Duodenal mucosa (tissue), 2 donors: ENCODE measurements around the gene CENPF.
"Not testable (repeated sequence)": the region's sequence is repeated elsewhere in the genome, so short reads cannot be mapped to it uniquely, and the experiment has no call there.

Experiments
- H3K27ac ChIP-seq: one replicate; pipeline ENCODE4 v1.7.0; 2013; ENCODE audit warnings: low read depth, low read length
- H3K27me3 ChIP-seq, 2 donors: one replicate each; pipeline ENCODE4 v1.7.0; 2013; ENCODE audit warnings: low read length in 2 of 2, control low read depth in 1 of 2; ENCODE audit not compliant: insufficient read depth in 2 of 2, control insufficient read depth in 1 of 2
- H3K36me3 ChIP-seq, 2 donors: one replicate each; pipeline ENCODE4 v1.7.0; 2013; ENCODE audit warnings: low read length in 2 of 2, control low read depth in 1 of 2; ENCODE audit not compliant: insufficient read depth in 2 of 2, control insufficient read depth in 1 of 2
- H3K4me1 ChIP-seq, 2 donors: one replicate each; pipeline ENCODE4 v1.7.0; 2013; ENCODE audit warnings: low read length in 2 of 2, control low read depth in 1 of 2; ENCODE audit not compliant: insufficient read depth in 2 of 2, control insufficient read depth in 1 of 2
- H3K4me3 ChIP-seq, 2 donors: one replicate each; pipeline ENCODE4 v1.7.0; 2013; ENCODE audit warnings: low read length in 2 of 2, low read depth in 1 of 2
- H3K9ac ChIP-seq, 2 donors: one replicate each; pipeline ENCODE4 v1.7.0; 2013; ENCODE audit warnings: low read length in 2 of 2, low read depth in 1 of 2
- H3K9me3 ChIP-seq, 2 donors: one replicate each; pipeline ENCODE4 v1.7.0; 2013; ENCODE audit warnings: low read length in 2 of 2, control low read depth in 1 of 2; ENCODE audit not compliant: control insufficient read depth in 1 of 2

The CENPF gene

DNA sequence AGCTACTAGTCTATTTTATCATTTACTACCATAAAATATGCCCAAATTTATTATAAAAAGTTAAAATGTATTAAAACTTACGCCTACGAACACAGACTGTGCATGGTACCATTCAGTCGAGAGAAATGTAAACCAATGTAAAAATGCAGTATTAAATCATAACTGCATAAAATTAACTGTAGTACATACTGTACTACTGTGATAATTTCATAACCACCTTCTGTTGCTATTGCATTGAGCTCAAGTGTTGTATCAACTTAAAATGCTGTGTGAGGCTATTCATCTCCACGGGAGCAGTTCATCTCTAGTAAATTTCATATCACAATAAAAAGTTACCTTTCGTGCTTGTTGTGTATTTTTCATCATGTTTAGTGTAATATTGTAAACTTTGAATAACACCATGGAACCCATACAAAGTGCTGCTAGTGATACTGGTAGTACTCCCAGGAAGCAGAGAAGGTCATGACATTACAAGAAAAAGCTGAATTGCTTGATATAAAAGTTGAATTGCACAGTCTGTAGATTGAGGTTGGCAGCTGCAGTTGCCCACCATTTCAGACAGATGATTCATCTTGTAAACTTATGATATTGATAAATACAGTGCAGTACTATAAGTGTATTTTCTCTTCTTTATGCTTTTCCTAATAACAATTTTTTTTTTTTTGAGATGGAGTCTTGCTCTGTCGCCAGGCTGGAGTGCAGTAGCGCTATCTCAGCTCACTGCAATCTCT, 19.0 kb upstream of the CENPF start:
- no peaks in the 10 kb centered on the region for H3K27me3 ChIP-seq
- no peak overlapping the region for H3K4me3 ChIP-seq
- H3K9ac ChIP-seq = no peak overlapping the region
- no peak overlapping the region for H3K27ac ChIP-seq
- no peaks in the 10 kb centered on the region for H3K4me1 ChIP-seq
- no peaks in the 10 kb centered on the region for H3K36me3 ChIP-seq
- H3K9me3 ChIP-seq = no peaks in the 10 kb centered on the region

DNA sequence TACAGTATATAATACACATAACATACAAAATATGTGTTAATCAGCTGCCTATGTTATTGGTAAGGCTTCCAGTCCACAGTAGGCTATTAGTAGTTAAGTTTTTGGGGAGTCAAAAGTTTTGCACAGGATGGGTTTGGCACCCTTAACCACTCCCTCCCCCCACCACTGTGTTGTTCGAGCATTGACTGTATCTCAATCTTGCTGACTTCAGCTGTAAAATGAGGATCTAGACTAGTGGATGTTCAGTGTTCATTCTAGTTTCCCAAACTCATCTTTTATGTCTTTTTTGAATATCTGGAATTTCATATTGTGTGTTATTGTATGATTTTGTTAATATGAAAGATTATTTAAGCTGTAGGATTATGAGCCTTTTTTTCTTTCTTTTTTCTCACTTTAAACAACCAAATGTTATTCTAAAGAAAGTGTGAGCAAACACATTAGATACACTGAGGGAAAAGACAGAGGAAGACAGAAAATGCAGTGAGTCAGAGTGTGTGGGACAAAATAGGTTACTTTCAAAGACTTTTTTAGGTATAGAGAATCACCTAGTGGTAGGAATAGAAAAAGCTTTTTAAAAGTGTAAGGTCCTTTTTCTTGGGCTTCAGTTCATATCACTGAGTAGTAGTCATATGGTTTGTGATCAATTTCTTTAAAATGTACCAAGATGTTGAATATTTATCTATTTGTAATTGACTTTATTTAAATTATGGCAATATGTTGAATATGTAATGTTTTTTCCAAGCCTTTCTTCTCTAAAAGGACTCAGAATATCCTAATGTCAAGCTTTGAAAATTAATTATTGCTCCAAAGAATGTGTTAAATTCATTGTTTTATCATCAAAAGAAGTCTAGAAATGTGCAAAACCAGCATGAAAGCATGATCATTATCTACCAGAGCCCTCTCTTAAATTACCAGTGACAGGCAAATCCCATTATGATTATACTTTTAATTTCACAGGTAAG, 17.9 kb upstream of the CENPF start:
- H3K27me3 ChIP-seq = no peaks in the 10 kb centered on the region
- H3K9ac ChIP-seq = no peak overlapping the region
- no peaks in the 10 kb centered on the region for H3K36me3 ChIP-seq
- no peak overlapping the region for H3K4me3 ChIP-seq
- H3K27ac ChIP-seq = no peak overlapping the region
- H3K4me1 ChIP-seq = no peaks in the 10 kb centered on the region
- no peaks in the 10 kb centered on the region for H3K9me3 ChIP-seq

DNA sequence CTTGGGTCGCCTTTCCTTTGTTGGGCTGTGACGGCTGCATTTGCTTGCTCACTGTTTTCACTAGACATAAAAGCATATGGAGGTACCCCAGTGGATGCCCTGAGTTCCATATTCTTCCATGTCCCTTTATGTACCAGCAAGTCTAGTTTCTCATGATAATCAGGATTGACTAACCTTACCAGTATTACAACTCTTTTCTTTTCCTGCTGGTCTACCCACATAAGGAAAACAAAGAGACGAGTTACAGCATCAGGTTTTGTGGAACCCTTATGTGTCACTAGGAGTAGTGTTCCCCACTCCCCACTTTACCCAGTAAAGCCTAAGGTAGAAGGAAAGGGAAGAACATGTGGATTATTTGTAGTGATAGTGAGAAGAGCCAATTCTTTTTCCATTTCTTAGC, 16.4 kb upstream of the CENPF start:
- Histone ChIP-seq H3K9me3 (no peaks in the 10 kb centered on the region), H3K27ac (no peak overlapping the region), H3K27me3 (no peaks in the 10 kb centered on the region), H3K9ac (no peak overlapping the region), H3K36me3 (no peaks in the 10 kb centered on the region), H3K4me1 (no peaks in the 10 kb centered on the region), H3K4me3 (no peak overlapping the region)

DNA sequence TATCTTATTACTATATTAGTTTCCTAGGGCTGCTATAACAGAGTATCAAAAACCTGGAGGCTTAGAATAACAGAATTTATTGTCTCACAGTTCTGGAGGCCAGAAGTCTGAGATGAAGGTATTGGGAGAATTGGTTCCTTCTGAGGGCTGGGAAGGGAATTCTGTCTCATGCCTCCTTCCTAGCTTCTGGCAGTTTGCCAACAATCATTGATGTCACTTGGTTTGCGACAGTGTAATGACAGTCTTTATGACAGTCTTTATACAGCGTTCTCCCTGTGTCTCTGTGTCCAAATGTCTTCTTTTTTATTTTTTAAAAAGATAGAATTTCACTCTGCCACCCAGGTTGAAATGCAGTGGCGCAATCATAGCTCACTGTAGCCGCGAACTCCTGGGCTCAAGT, 15.8 kb upstream of the CENPF start:
- Histone ChIP-seq H3K36me3 (no peaks in the 10 kb centered on the region), H3K27ac (no peak overlapping the region)

DNA sequence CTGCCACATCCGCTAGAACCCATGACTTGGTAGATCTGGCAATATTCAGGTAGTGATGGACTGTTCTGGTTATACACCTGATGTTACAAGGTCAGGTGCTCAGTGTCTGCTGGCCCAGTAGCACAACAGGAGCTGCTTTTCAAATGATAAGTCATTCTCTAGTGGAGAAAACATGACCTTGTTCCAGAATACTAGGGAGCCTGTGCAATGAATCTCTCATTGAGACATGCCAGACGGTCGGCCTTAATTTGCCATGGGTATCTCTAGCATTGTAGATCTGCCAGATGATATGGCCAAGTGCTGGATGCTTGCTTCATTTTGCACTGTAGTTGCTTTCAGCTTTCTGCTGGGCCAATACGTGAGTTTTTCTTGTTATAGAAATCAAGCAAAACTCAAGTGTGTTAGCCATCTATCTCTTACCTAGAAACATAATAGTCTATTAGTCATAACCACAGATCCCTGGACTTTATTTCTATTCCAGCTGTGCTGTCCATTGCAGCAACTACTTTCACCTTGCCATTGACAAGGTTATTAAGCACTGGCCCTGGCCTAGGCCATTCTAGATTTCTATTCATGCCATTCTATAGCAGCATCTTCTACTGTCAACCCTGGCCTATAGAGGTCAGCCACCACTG, 13.9 kb upstream of the CENPF start:
- H3K27me3 ChIP-seq = no peaks in the 10 kb centered on the region

More for the DNA sequence above, 15.8 kb upstream of the CENPF start:
- no peak overlapping the region for H3K4me3 ChIP-seq
- no peaks in the 10 kb centered on the region for H3K4me1 ChIP-seq
- H3K27me3 ChIP-seq = no peaks in the 10 kb centered on the region
- H3K9ac ChIP-seq = no peak overlapping the region
- no peaks in the 10 kb centered on the region for H3K9me3 ChIP-seq

DNA sequence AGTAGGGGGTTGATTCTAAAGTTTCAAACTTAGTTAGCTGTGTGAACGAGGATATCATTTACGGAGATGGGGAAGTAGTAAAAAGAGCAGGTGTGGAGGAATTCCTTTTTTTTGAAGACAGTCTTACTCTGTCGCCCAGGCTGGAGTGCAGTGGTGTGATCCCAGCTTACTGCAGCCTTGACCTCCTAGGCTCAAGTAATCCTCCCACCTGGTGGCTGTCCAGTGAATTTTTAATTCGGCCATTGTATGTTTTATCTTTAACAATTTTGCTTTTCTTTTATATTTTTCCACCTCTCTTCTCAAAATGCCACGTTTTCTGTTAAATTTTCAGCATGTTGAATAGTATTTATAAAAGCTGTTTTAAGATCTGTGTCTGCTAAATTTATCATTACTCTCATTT, 12.3 kb upstream of the CENPF start:
- no peaks in the 10 kb centered on the region for H3K27me3 ChIP-seq
- H3K36me3 ChIP-seq = no peaks in the 10 kb centered on the region
- no peak overlapping the region for H3K27ac ChIP-seq
- H3K4me1 ChIP-seq = no peaks in the 10 kb centered on the region
- H3K4me3 ChIP-seq = no peak overlapping the region
- no peak overlapping the region for H3K9ac ChIP-seq
- no peaks in the 10 kb centered on the region for H3K9me3 ChIP-seq

More for the DNA sequence above, 13.9 kb upstream of the CENPF start:
- H3K27ac ChIP-seq = no peak overlapping the region
- H3K36me3 ChIP-seq = no peaks in the 10 kb centered on the region
- H3K4me3 ChIP-seq = no peak overlapping the region
- no peaks in the 10 kb centered on the region for H3K9me3 ChIP-seq
- H3K4me1 ChIP-seq = no peaks in the 10 kb centered on the region
- H3K9ac ChIP-seq = no peak overlapping the region

DNA sequence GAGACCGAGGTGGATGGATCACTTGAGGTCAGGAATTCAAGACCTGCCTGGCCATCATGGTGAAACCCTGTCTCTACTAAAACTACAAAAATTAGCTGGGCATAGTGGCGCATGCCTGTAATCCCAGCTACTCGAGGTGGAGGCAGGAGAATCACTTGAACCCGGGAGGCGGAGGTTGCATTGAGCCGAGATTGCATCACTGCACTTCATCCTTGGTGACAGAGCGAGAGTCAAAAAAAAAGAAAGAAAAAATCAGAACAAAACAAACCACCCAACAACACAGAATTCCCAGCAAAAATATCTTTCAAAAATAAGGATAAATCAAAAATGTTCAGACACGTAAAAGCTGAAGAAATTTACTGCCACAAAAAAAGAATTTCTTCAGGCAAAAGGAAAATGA, 11.1 kb upstream of the CENPF start:
- not testable (repeated sequence) for H3K9me3 ChIP-seq, H3K27me3 ChIP-seq, H3K36me3 ChIP-seq, H3K27ac ChIP-seq, H3K4me1 ChIP-seq, H3K4me3 ChIP-seq, H3K9ac ChIP-seq

DNA sequence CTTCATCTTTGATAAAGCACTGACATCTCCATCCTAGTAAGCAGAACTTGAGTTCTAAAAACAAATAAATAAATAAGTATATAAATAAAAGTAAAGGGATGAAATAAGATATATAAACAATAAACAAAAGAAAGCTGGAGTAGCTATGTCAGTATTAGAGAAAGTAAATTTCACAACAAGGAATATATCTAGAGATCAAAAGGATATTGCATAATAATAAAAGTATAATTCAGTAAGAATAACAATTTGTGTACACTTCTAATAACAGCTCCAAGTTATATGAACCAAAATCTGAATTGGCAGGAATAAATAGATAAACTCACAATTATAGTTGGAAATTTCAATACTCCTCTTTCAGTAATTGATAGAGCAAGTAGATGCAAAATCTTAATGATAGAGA, 9.8 kb upstream of the CENPF start:
- no peaks in the 10 kb centered on the region for H3K9me3 ChIP-seq
- H3K4me3 ChIP-seq = no peak overlapping the region
- H3K9ac ChIP-seq = no peak overlapping the region
- H3K27me3 ChIP-seq = no peaks in the 10 kb centered on the region
- no peaks in the 10 kb centered on the region for H3K36me3 ChIP-seq
- no peaks in the 10 kb centered on the region for H3K4me1 ChIP-seq
- no peak overlapping the region for H3K27ac ChIP-seq

DNA sequence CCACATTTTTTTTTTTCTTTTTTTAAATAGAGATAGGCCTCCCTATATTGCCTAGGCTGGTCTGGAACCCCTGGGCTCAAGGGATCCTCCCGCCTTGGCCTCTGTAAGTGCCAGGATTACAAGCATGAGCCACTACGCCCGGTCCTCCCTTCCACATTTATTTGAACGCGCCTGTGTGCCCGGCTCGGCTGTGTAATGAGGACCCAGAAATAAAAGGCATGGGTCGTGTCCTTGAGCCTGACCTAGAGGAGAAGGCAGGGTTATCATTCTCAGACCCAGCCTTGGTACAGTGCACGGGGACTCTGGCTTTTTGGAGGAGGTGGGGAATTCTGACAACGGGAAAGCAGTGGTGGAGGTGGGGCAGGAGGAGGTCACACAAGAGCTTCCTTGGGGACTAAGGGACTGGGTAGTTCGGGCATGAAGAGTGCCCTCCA, 841 bp downstream of the CENPF start:
- Histone ChIP-seq H3K27me3 (no peaks in the 10 kb centered on the region), H3K27ac (no peak overlapping the region), H3K9me3 (no peaks in the 10 kb centered on the region), H3K4me1 (peaks cover 6 to 11% of the 10 kb centered on the region in 2 donors), H3K4me3 (peak overlapping the region; percentile 78 to 94), H3K9ac (peak overlapping the region in 1 of 2 donors; percentile 47), H3K36me3 (no peaks in the 10 kb centered on the region)

DNA sequence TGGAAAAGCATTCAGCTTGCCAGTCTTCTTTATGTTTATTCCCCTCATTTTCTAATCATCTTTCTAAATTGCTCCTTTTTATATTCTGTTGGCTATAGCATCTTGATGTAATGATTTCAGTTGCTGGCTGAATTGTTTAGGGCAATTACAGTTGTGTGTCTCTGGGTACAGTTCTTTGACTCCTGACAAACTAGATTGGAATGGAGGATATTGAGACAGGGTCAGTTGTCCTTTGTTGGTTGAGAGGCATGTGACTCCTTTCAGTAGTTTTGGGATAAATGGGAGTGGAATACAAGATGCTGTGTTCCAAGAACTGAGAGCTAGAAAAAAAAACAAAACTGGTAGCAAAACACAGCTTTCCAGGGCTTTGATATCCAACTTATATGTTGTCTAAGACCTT, 1.5 kb downstream of the CENPF start:
- peaks cover 6 to 11% of the 10 kb centered on the region in 2 donors for H3K4me1 ChIP-seq
- H3K27ac ChIP-seq = no peak overlapping the region
- no peaks in the 10 kb centered on the region for H3K36me3 ChIP-seq
- H3K27me3 ChIP-seq = no peaks in the 10 kb centered on the region
- no peaks in the 10 kb centered on the region for H3K9me3 ChIP-seq
- peak overlapping the region; percentile 78 to 94 for H3K4me3 ChIP-seq
- H3K9ac ChIP-seq = no peak overlapping the region
